Hypothalamus (tissue), 51 donors: ENCODE measurements around the gene PILRB.
"Not testable (repeated sequence)": the region's sequence is repeated elsewhere in the genome, so short reads cannot be mapped to it uniquely, and the experiment has no call there.

ENCODE experiments used
- DNase-seq, 51 donors: peaks; one replicate each; lab custom pipeline; 2025; lab: John Stamatoyannopoulos, UW

PILRB gene

GRCh38 chr7:100358027-100358856, at the start of gene PILRB:
Gene PILRB, plus strand, starts transcription at chr7:100358117. Its CDS starts 186 bp downstream, at chr7:100358303.
- no peak for DNase-seq

GRCh38 chr7:100318329-100318728, 39.6 kb upstream of the PILRB start:
- not testable (repeated sequence) for DNase-seq

GRCh38 chr7:100321648-100322047, 36.3 kb upstream of the PILRB start:
- not testable (repeated sequence) for DNase-seq

- not testable (repeated sequence) for DNase-seq
These were observed 33.7 kb upstream of the PILRB start for GRCh38 chr7:100324194-100324593.

GRCh38 chr7:100325671-100326070, 32.2 kb upstream of the PILRB start:
- not testable (repeated sequence) for DNase-seq

GRCh38 chr7:100326914-100327313, 31.0 kb upstream of the PILRB start:
- not testable (repeated sequence) for DNase-seq

GRCh38 chr7:100335566-100336466, 22.1 kb upstream of the PILRB start:
- DNase-seq: peak; percentile 50 to 97 (median 90)

GRCh38 chr7:100338083-100338696, 19.7 kb upstream of the PILRB start:
- not testable (repeated sequence) for DNase-seq

GRCh38 chr7:100341286-100341685, 16.6 kb upstream of the PILRB start:
- DNase-seq: not testable (repeated sequence)

- peak in 3 of 51 donors; percentile 8 to 11 (median 10) for DNase-seq
These were observed 15.2 kb upstream of the PILRB start for GRCh38 chr7:100342765-100343164.

- DNase-seq: peak in 1 of 51 donors; percentile 7
These were observed 13.8 kb upstream of the PILRB start for GRCh38 chr7:100344124-100344559.

GRCh38 chr7:100344560-100345287, 13.2 kb upstream of the PILRB start:
- peak in 12 of 51 donors; percentile 6 to 26 (median 19) for DNase-seq

- DNase-seq: peak in 46 of 51 donors; percentile 4 to 93 (median 57)
These were observed 12.6 kb upstream of the PILRB start for GRCh38 chr7:100345288-100345672.

- DNase-seq: no peak
These were observed 11.0 kb upstream of the PILRB start for GRCh38 chr7:100346921-100347320.

- DNase-seq: no peak
These were observed 9.1 kb upstream of the PILRB start for GRCh38 chr7:100348805-100349204.

- DNase-seq: no peak
These were observed 8.2 kb upstream of the PILRB start for GRCh38 chr7:100349757-100350156.

- DNase-seq: no peak
These were observed 6.3 kb upstream of the PILRB start for GRCh38 chr7:100351657-100352058.

GRCh38 chr7:100352230-100352781, 5.6 kb upstream of the PILRB start:
- not testable (repeated sequence) for DNase-seq

GRCh38 chr7:100352984-100353684, 4.8 kb upstream of the PILRB start:
- DNase-seq: no peak
